Fibroblast of the aortic adventitia (primary cell): ENCODE measurements around the gene PRAMEF1. TPM values are rescaled to one million over a fixed set of nuclear protein-coding genes. Genes with fewer than 3 reads are reported as not detected.
"Not testable (repeated sequence)": the region's sequence is repeated elsewhere in the genome, so short reads cannot be mapped to it uniquely, and the experiment has no call there.

ENCODE experiments used
- DNase-seq: peaks from one replicate; pipeline ENCODE4 v3.0.0-alpha.2; 2010; ENCODE audit warnings: low read depth
- H3K4me3 ChIP-seq: 2 replicates; pipeline ENCODE4 v1.5.1; 2011; ENCODE audit warnings: low read depth, mild to moderate bottlenecking, control low read depth, low read length, moderate library complexity
- CTCF ChIP-seq: IDR thresholded peaks from 2 replicates; pipeline ENCODE4 v1.5.1; 2011; ENCODE audit warnings: mild to moderate bottlenecking, low read length, control low read depth, inconsistent platforms; ENCODE audit not compliant: insufficient read depth
- total RNA-seq: library from RNA; depleted of rRNA; stranded (reverse); fragments of >200 nt; gene quantifications from 2 replicates; pipeline ENCODE4 v1.2.3, GENCODE V29; 2012; ENCODE audit warnings: low replicate concordance

Gene PRAMEF1
- total RNA-seq, 1 donor: not detected

GRCh38 chr1:12799730-12800129 lies 8.5 kb downstream of the PRAMEF1 start:
- TF ChIP-seq CTCF: no peak
- DNase-seq: no peak
- H3K4me3 ChIP-seq: no peak overlapping the region

- no peak for DNase-seq
- no peak for TF ChIP-seq CTCF
- H3K4me3 ChIP-seq: no peak overlapping the region
These were observed 18.7 kb downstream of the PRAMEF1 start for GRCh38 chr1:12809933-12810332.

- DNase-seq: peak; percentile 54
- H3K4me3 ChIP-seq: no peak overlapping the region
- no peak for TF ChIP-seq CTCF
These were observed 19.7 kb downstream of the PRAMEF1 start for GRCh38 chr1:12810691-12811408.

- no peak for TF ChIP-seq CTCF
- DNase-seq: peak; percentile 6
- H3K4me3 ChIP-seq: no peak overlapping the region
These were observed 20.2 kb downstream of the PRAMEF1 start for GRCh38 chr1:12811409-12811784.

- DNase-seq, H3K4me3 ChIP-seq: not testable (repeated sequence)
These were observed 27.9 kb downstream of the PRAMEF1 start for GRCh38 chr1:12819061-12819460.

- not testable (repeated sequence) for DNase-seq, H3K4me3 ChIP-seq
These were observed 40.1 kb downstream of the PRAMEF1 start, which contains the start of gene PRAMEF11 for GRCh38 chr1:12831310-12831709. Gene PRAMEF11 (minus strand): TSS chr1:12831410. CDS start chr1:12828789, 2,621 bp downstream.

GRCh38 chr1:12833251-12833650 lies 42.1 kb downstream of the PRAMEF1 start:
- DNase-seq, H3K4me3 ChIP-seq: not testable (repeated sequence)

Other genes starting within 250 kb of the PRAMEF1 start
- 64.4 and 114 TPM in 2 replicates for gene DHRS3, start 173.2 kb upstream of the PRAMEF1 start, total RNA-seq
- not detected in 2 replicates for gene AADACL4, start 147.3 kb upstream of the PRAMEF1 start, total RNA-seq
- gene AADACL3, start 75.3 kb upstream of the PRAMEF1 start, total RNA-seq: not detected in 2 replicates
- gene CFAP107, start 45.2 kb upstream of the PRAMEF1 start, total RNA-seq: not detected in 2 replicates
- gene PRAMEF12, start 17.7 kb upstream of the PRAMEF1 start, total RNA-seq: not detected in 2 replicates
- gene PRAMEF11, start 40.0 kb downstream of the PRAMEF1 start, total RNA-seq: not detected in 2 replicates
- not detected in 2 replicates for gene HNRNPCL1, start 57.3 kb downstream of the PRAMEF1 start, total RNA-seq
- gene PRAMEF2, start 65.7 kb downstream of the PRAMEF1 start, total RNA-seq: not detected in 2 replicates
- not detected in 2 replicates for gene PRAMEF4, start 94.8 kb downstream of the PRAMEF1 start, total RNA-seq
- gene PRAMEF10, start 106.9 kb downstream of the PRAMEF1 start, total RNA-seq: not detected in 2 replicates
- gene PRAMEF7, start 125.2 kb downstream of the PRAMEF1 start, total RNA-seq: not detected in 2 replicates
- gene PRAMEF6, start 156.2 kb downstream of the PRAMEF1 start, total RNA-seq: not detected in 2 replicates